Brain microvascular endothelial cell (primary cell): ENCODE measurements around the gene TRIM2.
A peak's percentile ranks its signal among the peaks of the same experiment; 100 is the strongest.

Experiments
- DNase-seq: peaks from one replicate; pipeline ENCODE4 v3.0.0-alpha.2; 2020
- H3K27ac ChIP-seq: fragments of 250-450 bp; sonication (Bioruptor Pico); 2 replicates; pipeline ENCODE4 v1.5.1; 2020; ENCODE audit warnings: mild to moderate bottlenecking, moderate library complexity
- H3K27me3 ChIP-seq: fragments of 250-450 bp; sonication (Bioruptor Pico); replicated peaks from 2 replicates; pipeline ENCODE4 v1.5.1; 2020; ENCODE audit warnings: mild to moderate bottlenecking
- H3K36me3 ChIP-seq: fragments of 250-450 bp; sonication (Bioruptor Pico); replicated peaks from 2 replicates; pipeline ENCODE4 v1.5.1; 2020; ENCODE audit warnings: mild to moderate bottlenecking
- H3K4me3 ChIP-seq: 2 replicates; pipeline ENCODE4 v1.5.1; 2011; ENCODE audit warnings: low read depth, mild to moderate bottlenecking, control low read depth, low read length, moderate library complexity
- in situ Hi-C: cut with HindIII; loops from 2 replicates; pipeline ENCODE4 v1.10.0; 2017; ENCODE audit warnings: low sequenced_read_pairs, low pct_ligation_motif_present
- TF ChIP-seq, protein P1 (sequence below): IDR thresholded peaks from 2 replicates; pipeline ENCODE4 v1.5.1; 2011; ENCODE audit warnings: low read depth, mild to moderate bottlenecking, moderate library complexity, low read length, control low read depth, inconsistent platforms; ENCODE audit errors: missing control alignments

Gene TRIM2

DNA sequence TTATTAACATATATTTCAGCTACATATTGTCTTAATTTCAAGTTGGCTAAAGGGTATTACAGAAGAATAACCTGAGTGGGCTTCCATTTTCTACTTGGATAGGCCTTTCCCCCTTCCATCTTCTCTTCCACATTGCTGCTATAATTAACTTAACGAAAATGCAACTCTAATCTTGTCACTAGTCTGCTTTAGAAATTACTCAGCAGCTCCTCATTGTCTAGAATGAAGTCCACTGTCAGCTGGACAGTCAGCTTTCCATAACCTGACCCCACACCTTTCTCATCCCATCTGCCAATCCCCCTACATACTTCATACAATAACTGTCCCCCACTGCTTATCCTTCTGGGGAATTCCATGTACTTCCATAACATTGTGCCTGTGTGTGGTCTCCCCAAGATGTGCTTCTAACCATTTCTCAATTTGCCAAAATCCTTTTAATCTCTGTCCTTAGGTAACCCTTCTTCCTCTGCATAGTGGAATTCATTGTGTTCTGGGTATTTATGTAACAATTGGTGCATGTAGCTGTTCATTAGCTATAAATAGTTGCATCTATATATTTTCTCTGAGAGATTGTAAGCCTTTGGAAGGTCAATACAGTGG is 145.1 kb downstream of the TRIM2 start:
- H3K27me3 ChIP-seq = no peaks in the 10 kb centered on the region
- TF ChIP-seq, protein P1, sequence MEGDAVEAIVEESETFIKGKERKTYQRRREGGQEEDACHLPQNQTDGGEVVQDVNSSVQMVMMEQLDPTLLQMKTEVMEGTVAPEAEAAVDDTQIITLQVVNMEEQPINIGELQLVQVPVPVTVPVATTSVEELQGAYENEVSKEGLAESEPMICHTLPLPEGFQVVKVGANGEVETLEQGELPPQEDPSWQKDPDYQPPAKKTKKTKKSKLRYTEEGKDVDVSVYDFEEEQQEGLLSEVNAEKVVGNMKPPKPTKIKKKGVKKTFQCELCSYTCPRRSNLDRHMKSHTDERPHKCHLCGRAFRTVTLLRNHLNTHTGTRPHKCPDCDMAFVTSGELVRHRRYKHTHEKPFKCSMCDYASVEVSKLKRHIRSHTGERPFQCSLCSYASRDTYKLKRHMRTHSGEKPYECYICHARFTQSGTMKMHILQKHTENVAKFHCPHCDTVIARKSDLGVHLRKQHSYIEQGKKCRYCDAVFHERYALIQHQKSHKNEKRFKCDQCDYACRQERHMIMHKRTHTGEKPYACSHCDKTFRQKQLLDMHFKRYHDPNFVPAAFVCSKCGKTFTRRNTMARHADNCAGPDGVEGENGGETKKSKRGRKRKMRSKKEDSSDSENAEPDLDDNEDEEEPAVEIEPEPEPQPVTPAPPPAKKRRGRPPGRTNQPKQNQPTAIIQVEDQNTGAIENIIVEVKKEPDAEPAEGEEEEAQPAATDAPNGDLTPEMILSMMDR = no peak
- in situ Hi-C loops = no loop called here
- H3K36me3 ChIP-seq = no peaks in the 10 kb centered on the region
- no peak overlapping the region for H3K27ac ChIP-seq
- no peak for DNase-seq
- H3K4me3 ChIP-seq = no peak overlapping the region

DNA sequence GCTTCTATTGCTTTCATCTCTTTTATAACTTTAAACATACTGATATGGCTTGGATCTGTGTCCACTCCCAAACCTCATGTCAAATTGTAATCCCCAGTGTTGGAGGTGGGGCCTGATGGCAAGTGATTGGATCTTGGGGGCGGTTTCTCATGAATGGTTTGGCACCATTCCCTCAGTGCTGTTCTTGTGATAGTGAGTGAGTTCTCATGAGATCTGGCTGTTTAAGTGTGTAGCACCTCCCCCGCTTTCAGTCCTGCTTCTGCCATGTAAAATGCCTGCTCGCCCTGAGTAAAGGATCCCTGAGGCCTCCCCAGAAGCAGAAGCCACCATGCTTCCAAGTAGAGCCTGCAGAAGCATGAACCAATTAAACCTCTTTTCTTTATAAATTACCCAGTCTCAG is 157.9 kb downstream of the TRIM2 start:
- DNase-seq = peak; percentile 11
- Histone ChIP-seq H3K36me3 (no peaks in the 10 kb centered on the region), H3K4me3 (no peak overlapping the region), H3K27me3 (no peaks in the 10 kb centered on the region), H3K27ac (no peak overlapping the region)
- TF ChIP-seq, protein P1 = no peak
- in situ Hi-C loops = no loop called here

DNA sequence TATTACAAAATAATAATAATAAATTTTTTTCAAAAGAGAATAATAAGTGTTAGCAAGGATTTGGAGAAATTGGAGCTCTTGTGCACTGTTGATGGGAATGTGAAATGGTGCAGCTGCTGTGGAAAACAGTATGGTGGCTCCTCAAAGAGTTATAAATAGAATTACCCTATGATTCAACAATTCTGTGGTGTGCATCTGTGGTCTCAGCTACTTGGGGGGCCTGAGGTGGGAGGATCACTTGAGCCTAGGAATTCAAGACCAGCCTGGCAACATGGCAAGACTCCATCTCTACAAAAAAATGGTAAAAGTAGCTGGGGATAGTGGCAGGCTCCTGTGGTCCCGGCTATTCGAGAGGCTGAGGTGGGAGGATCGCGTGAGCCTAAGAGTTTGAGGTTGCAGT is 159.8 kb downstream of the TRIM2 start:
- Histone ChIP-seq H3K27ac (no peak overlapping the region), H3K4me3 (no peak overlapping the region), H3K36me3 (no peaks in the 10 kb centered on the region), H3K27me3 (no peaks in the 10 kb centered on the region)
- peak; percentile 7 for DNase-seq
- in situ Hi-C loops = no loop called here
- TF ChIP-seq, protein P1 = no peak

DNA sequence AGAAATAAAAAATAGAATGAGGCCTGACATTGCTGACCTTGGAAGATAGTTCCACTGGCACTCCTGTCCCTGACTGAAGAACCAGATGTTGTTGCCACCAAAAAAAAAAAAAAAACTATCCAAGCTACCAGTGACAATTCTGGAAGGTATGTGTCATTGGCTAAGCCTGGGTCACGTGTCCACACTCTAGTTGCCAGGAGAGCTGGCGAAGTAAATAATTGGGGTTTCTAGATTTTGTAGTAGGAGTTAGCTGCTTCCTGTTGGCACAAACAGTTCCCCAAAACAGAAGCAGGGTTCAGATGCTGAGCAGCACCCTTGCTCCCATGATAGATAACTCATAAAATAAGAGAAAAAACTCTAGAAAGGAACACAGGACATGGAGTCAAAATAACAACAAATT is 160.8 kb downstream of the TRIM2 start:
- H3K36me3 ChIP-seq = no peaks in the 10 kb centered on the region
- in situ Hi-C loops = no loop called here

DNA sequence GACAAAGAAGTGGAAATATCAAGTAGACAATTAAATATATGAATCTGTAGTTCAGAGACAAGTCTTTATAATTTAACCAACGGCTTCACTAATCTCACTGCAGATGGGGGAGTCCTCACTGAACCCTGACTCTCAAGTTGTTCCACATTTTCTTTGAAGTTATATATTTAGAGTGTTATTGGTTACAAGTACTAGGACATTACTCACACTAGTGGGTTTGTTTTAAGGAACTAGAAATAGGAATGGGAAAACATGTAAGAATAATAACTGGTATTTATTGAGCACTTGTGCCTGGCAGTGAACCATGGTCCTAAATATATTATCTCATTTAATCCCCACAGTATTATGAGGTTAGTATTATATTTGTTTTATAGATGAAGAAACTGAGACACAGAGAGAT is 162.2 kb downstream of the TRIM2 start:
- in situ Hi-C loops = no loop called here
- no peak for DNase-seq
- no peak overlapping the region for H3K4me3 ChIP-seq
- no peaks in the 10 kb centered on the region for H3K36me3 ChIP-seq
- H3K27me3 ChIP-seq = no peaks in the 10 kb centered on the region
- TF ChIP-seq, protein P1 = no peak
- no peak overlapping the region for H3K27ac ChIP-seq

More for the DNA sequence above, 160.8 kb downstream of the TRIM2 start:
- H3K27me3 ChIP-seq = no peaks in the 10 kb centered on the region
- H3K27ac ChIP-seq = no peak overlapping the region
- H3K4me3 ChIP-seq = no peak overlapping the region
- DNase-seq = no peak
- TF ChIP-seq, protein P1 = no peak

DNA sequence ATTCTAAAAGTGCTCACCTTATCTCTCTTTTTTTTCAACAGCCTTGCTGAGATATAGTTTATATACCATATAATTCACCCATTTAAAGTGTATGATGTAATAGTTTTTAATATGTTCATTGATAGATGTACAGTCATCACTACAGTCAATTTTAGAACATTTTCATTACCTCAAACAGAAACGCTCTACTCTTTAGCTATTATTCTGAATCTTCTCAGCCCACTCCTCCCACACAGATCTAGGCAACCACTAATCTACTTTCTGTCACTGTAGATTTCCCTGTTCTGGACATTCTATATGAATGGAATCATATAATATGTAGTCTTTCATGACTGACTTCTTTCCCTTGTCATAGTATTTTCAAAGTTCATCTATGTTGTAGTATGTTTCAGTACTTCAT is 162.8 kb downstream of the TRIM2 start:
- in situ Hi-C loops = no loop called here
- H3K4me3 ChIP-seq = no peak overlapping the region

More for the DNA sequence above, 162.8 kb downstream of the TRIM2 start:
- no peaks in the 10 kb centered on the region for H3K27me3 ChIP-seq
- no peaks in the 10 kb centered on the region for H3K36me3 ChIP-seq
- no peak overlapping the region for H3K27ac ChIP-seq
- TF ChIP-seq, protein P1 = no peak
- no peak for DNase-seq
